Ovary (tissue), 3 donors: ENCODE measurements around the gene RHD.
"Not testable (repeated sequence)": the region's sequence is repeated elsewhere in the genome, so short reads cannot be mapped to it uniquely, and the experiment has no call there.

Experiments
- CTCF ChIP-seq, 3 donors: fragments of 450-650 bp in 2 of 3; fragments of 200-600 bp in 1 of 3; IDR thresholded peaks; one replicate each; pipeline versions ENCODE4 v1.5.1 to v1.8.0; 2016 to 2022; ENCODE audit warnings: antibody characterized with exemption in 3 of 3, mild to moderate bottlenecking in 1 of 3
- EP300 ChIP-seq: sonication (generic); formaldehyde crosslinking; IDR thresholded peaks from one replicate; pipeline ENCODE4 v1.6.1; 2017; ENCODE audit warnings: antibody characterized with exemption
- donor health status: DM: no; HTN: no; CAD: no.

- not testable (repeated sequence) for TF ChIP-seq CTCF (IDR thresholded peaks at IDR 0.05); EP300
Observed at GRCh38 chr1:25378367-25378766, 106.1 kb downstream of the RHD start.
